ENCODE measurements around the gene FIBCD1.

Gene FIBCD1

DNA sequence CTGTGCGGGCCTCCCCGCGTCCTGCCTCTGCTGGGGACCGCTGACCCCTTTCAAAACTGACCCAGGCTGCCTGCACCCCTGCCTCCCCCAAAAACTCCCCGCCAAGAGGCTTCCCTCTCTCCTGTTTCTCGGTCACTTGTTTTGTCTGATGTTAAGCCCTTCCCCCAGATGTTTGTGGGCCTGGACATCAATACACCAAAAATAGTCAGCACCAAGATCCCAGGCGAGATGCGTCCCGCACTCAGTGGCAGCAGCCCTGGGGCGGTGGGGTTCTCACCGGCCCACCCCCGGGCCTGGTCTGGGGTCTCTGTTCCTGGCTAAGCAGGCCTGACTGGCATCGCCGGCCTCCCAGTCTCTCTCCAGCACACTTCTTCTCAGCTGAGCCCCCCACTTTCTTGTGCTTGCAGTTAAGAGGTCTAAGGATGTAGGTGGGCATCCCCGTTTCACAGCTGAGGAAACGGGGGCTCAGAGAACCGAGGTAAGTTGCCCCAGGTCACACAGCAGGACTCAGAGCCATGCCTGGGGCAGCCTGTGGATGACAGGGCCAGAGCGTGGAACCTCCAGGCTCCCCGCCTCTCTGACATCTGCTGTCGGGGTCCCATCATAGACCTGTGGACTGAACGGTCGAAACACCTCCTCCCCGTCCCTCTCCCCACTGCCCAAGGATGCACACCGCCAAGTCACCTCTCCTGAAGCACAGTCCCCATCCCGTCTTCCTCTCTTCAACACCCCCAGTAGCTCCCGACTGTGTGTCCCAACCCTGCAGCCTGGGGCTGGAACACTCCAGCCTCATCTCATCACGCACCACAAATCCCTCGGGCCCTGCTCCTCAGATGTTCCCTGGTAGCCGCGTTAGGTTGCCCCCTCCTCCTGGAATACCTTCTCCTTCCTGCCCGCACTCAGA is 16.8 kb downstream of the FIBCD1 start:
- TF ChIP-seq, protein P1, sequence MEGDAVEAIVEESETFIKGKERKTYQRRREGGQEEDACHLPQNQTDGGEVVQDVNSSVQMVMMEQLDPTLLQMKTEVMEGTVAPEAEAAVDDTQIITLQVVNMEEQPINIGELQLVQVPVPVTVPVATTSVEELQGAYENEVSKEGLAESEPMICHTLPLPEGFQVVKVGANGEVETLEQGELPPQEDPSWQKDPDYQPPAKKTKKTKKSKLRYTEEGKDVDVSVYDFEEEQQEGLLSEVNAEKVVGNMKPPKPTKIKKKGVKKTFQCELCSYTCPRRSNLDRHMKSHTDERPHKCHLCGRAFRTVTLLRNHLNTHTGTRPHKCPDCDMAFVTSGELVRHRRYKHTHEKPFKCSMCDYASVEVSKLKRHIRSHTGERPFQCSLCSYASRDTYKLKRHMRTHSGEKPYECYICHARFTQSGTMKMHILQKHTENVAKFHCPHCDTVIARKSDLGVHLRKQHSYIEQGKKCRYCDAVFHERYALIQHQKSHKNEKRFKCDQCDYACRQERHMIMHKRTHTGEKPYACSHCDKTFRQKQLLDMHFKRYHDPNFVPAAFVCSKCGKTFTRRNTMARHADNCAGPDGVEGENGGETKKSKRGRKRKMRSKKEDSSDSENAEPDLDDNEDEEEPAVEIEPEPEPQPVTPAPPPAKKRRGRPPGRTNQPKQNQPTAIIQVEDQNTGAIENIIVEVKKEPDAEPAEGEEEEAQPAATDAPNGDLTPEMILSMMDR (IDR thresholded peaks at IDR 0.05; ENCODE audit: low read depth, low read length, missing control alignments), result no peak
- DNase-seq (ENCODE audit: extremely low read depth, low read depth), result no peak
- no peak overlapping the region for H3K4me3 ChIP-seq (replicated peaks; ENCODE audit: low read depth, low read length)

DNA sequence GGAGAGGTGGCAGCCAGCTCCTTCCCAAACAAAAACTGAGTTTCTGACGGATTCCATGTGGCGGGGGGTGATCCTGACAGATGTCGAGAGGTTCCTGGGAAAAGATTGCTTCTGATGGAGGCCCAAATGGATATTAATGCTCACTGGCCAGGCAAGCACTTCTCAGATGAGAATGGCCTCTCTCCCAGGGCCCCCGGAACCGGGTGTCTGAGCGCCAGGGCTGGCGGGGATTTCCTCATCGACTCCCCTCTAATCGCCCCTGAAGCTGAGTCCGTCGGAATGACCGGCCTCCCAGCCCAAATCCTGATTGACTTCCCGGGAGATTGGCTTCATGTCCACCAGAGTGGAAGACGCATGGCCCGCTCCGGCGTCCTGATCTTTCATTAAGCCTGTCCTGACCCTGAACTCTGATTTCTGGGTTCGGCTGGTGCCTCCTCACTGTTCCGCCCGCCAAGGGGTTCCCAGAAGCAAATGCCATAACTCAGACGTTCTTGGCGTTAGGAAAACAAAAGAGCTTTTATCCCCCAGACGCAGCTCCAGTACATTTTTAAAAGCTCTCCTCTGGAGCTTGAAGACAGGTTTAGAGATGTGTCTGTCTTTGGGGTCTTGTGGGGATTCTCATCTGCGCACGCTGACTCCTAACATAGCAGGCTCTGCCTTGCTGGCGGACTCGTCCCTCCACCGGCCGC is 17.6 kb downstream of the FIBCD1 start:
- TF ChIP-seq, protein P1 (IDR thresholded peaks at IDR 0.05; ENCODE audit: low read depth, low read length, missing control alignments), result no peak
- no peak for DNase-seq (ENCODE audit: extremely low read depth, low read depth)
- no peak overlapping the region for H3K4me3 ChIP-seq (replicated peaks; ENCODE audit: low read depth, low read length)

DNA sequence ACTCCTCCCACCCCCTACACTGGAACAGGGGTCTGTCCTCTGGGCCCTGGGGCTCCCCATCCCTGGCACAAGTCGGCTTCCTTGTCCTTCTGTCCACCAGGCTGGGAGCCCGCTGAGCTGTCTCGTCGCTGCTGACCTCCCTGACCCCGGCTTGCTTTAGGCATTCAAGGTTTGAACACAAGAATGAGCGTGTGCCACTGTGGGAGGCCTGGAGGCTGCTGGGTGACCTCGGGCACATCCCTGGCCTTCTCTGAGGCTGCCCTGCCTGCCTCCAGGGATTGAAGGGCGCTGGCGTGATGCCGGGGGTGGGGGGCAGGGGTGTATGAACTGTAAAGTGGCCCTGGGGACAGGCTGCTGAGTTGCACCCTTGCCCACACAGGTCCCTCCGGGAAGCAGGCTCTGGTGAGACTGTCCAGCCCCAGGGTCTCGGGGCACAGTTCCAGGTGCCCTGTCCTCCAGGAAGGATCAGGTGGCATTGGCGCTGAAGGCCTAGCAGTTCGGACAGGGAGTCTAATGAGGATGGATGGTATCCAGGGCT is 18.2 kb downstream of the FIBCD1 start:
- H3K4me3 ChIP-seq (replicated peaks; ENCODE audit: low read depth, low read length), result no peak overlapping the region
- no peak for DNase-seq (ENCODE audit: extremely low read depth, low read depth)
- TF ChIP-seq, protein P1 (IDR thresholded peaks at IDR 0.05; ENCODE audit: low read depth, low read length, missing control alignments), result no peak

DNA sequence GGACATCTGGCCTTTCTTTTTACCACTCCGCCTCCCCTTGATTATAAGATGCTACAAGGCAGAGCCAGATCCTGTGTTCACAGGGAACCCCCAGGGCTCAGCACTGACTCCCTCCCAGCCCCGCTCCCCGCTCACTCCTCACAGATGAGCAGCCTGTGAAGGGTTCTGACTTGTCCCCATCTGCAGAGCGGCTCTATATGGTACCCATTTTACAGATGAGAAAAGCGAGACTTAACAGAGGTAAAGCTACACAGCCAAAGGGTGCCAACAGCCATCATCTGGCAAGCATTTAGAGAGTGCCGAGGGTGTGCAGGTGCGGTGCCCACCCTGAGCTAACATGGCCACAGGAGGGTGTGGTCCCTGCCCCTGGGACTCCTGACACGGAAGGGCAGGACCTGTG is 18.8 kb downstream of the FIBCD1 start:
- TF ChIP-seq, protein P1 (IDR thresholded peaks at IDR 0.05; ENCODE audit: low read depth, low read length, missing control alignments), result no peak
- H3K4me3 ChIP-seq (replicated peaks; ENCODE audit: low read depth, low read length), result no peak overlapping the region
- no peak for DNase-seq (ENCODE audit: extremely low read depth, low read depth)

DNA sequence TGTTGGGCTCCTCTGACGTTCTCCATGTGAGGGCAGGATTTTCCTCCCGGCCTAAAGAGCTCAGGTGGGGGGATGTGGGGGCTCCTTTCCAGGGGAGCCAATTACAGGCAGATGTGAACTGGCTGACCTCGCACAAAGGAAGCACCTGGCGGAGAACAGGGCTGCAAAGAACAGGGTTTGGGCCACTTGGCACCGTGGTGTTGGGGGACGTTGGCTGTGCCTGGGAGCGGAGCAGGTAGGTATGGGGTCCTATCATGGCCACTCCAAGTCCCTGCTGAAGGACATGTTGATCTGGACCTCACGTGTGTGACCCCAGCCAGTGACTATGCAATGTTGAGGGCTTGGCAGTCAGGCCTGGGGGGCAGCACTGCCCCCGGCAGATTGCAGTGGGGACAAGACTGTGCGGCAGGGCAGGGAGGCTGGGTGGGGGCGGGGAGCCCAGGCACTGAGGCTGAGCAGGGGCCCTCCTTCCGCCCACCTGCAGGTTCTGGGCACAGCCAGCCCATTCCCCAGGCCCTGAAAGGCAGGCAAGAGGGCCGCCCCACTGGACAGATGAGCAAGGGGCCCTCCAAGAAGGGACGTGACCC is 19.4 kb downstream of the FIBCD1 start:
- TF ChIP-seq, protein P1 (IDR thresholded peaks at IDR 0.05; ENCODE audit: low read depth, low read length, missing control alignments), result no peak
- DNase-seq (ENCODE audit: extremely low read depth, low read depth), result no peak
- no peak overlapping the region for H3K4me3 ChIP-seq (replicated peaks; ENCODE audit: low read depth, low read length)

DNA sequence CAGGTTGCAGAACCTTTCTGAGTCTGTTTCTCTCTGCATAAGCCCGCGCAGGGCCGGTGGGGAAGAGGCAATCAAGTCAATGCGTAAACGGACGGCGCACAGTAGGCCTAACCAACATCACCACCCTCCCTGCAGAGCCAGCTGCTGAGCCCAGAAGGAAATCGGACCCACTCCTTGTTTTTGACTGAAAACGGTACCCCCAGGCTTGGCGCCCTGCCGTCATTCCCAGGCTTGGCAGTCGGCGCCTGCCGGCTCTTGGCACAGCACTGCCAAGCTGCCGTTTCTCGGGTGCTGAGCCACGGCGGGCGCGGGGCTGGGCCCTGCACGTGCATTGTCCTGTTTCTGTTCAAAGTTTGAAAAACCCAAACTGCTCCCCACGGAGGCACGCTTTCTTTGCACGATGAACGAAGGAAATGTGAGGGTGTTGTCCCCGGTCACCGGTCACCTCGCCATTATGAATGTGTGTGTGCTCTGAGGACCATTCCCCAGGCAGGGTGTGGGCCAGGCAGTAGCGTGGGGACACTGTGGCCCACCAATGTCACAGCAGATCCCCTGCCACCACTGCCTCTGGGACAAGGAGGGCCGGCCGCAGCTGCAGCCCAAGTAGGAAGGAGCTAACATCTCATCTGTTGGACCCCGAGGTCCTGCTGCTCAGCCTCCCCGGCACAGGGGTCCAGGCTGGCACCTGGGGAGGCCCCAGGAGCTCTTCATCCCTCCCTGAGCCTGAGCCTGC is 20.1 kb downstream of the FIBCD1 start:
- H3K4me3 ChIP-seq (replicated peaks; ENCODE audit: low read depth, low read length), result no peak overlapping the region
- TF ChIP-seq, protein P1 (IDR thresholded peaks at IDR 0.05; ENCODE audit: low read depth, low read length, missing control alignments), result no peak
- no peak for DNase-seq (ENCODE audit: extremely low read depth, low read depth)

Measured in HFF-Myc (cell line).